Lower leg skin (tissue), 3 donors: ENCODE data around the gene CCL16.

Experiments
- POLR2A ChIP-seq, 2 donors: fragments of 450-650 bp; IDR thresholded peaks; one replicate each; pipeline ENCODE4 v1.6.1; 2016 to 2017; ENCODE audit warnings: antibody characterized with exemption in 2 of 2, mild to moderate bottlenecking in 1 of 2, moderate library complexity in 1 of 2
- TF ChIP-seq, protein P1 (sequence below), 3 donors: fragments of 450-650 bp; IDR thresholded peaks; one replicate each; pipeline ENCODE4 v1.5.1; 2016; ENCODE audit warnings: antibody characterized with exemption in 3 of 3, mild to moderate bottlenecking in 3 of 3, moderate library complexity in 2 of 3

DNA sequence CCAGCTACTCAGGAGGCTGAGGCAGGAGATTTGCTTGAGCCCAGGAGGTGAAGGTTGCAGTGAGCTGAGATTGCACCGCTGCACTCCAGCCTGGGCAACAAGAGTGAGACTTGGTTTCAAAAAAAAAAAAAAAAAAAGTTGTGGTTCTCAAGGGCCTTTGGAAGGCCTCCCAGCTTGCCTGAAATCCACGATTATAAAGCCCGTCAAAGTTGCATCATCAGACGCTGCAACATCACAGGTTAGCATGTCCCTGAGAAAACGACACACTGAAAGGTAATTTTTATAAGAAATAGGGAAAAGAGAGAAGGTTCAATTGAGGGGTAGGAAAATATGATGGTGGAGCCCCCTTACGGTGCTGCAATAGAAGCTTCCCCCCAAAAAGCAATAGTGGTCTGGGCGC is 33.2 kb downstream of the CCL16 start:
- TF ChIP-seq, protein P1, sequence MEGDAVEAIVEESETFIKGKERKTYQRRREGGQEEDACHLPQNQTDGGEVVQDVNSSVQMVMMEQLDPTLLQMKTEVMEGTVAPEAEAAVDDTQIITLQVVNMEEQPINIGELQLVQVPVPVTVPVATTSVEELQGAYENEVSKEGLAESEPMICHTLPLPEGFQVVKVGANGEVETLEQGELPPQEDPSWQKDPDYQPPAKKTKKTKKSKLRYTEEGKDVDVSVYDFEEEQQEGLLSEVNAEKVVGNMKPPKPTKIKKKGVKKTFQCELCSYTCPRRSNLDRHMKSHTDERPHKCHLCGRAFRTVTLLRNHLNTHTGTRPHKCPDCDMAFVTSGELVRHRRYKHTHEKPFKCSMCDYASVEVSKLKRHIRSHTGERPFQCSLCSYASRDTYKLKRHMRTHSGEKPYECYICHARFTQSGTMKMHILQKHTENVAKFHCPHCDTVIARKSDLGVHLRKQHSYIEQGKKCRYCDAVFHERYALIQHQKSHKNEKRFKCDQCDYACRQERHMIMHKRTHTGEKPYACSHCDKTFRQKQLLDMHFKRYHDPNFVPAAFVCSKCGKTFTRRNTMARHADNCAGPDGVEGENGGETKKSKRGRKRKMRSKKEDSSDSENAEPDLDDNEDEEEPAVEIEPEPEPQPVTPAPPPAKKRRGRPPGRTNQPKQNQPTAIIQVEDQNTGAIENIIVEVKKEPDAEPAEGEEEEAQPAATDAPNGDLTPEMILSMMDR (IDR thresholded peaks at IDR 0.05) = no peak
- no peak for TF ChIP-seq POLR2A (IDR thresholded peaks at IDR 0.05)
